ENCODE results near the gene HJURP.

DNA sequence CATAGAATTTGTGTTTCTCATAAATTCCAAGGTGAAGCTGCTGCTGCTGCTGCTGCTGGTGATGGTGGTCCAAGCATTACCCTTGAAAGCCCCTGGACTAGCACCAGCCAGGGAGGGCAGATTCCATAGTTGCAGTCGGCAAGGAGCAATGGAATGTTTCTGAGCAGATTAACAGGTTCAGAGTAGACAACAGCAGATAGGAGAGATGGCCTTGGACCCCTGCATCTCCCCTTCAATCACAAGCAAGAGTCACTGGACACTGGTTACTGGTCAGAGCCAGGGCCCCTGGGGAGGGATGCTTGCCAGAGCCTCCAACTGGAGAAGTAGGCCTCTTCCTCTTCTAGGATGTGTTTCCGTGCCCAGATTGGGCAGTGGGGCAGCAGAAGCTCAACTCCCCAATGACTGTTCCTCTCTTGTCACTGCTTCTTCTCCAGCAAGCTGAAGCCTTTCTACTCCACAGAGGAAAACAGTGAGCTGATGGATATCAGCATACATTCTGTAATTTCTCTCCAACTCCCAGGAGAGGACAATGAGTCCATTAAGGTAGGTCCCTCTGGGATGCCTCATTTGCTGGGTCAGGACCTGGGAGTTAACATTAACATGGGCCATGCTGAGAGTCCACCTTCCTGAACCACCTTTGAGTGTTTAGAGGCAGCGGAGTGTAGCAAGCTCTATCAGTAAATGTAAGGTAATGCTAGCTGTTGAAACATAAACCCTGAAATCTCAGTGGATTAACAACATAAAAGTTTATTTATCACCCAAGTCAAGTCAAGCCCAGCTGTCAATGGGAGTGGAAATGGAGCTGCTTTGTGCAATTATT lies 40.9 kb downstream of the HJURP start:
- no peak for TF ChIP-seq EZH2phosphoT487 (IDR thresholded peaks at IDR 0.05; ENCODE audit: borderline replicate concordance, low read length)
- TF ChIP-seq CTCF (conservative IDR thresholded peaks at IDR 0.05; ENCODE audit: low read depth, low read length): no peak
- no peak for TF ChIP-seq EZH2 (IDR thresholded peaks at IDR 0.05; ENCODE audit: low read length, unreplicated experiment)
